Measurements from ENCODE around the gene CTXND1. TPM values are rescaled to one million over a fixed set of nuclear protein-coding genes. Genes with fewer than 3 reads are reported as not detected.

CTXND1 gene
- total RNA-seq, 4 donors from 2014 or later, result 0.14 to 0.64 TPM; not detected in 2

- no peak overlapping the region for H3K4me3 ChIP-seq
- H3K27me3 ChIP-seq, result no peaks in the 10 kb centered on the region
- no peak for TF ChIP-seq POLR2A (IDR thresholded peaks at IDR 0.05)
- no peak for TF ChIP-seq POLR2AphosphoS5 (IDR thresholded peaks at IDR 0.05)
- TF ChIP-seq EP300 (IDR thresholded peaks at IDR 0.05; ENCODE audit: low read depth), result no peak
- no peak for TF ChIP-seq CTCF (IDR thresholded peaks at IDR 0.05)
- no peak for DNase-seq
- no peaks in the 10 kb centered on the region for H3K4me1 ChIP-seq
- H3K27ac ChIP-seq, result no peak overlapping the region
- in situ Hi-C loops (cut with MboI; ENCODE audit: low pct_ligation_motif_present in 1 of 4, low pct_unique_long_range_greater_than_20kb in 1 of 4, low sequenced_read_pairs in 3 of 4) (loop anchor here in 1 of 4 donors (10.0 kb wide), 1 partner anchor 185 kb away; no protein-coding TSS in a partner anchor), intact Hi-C loops (cut with DNase I; ENCODE audit: low total_unique reads) (no loop called here)
- WGBS, 2 donors (ENCODE audit: low coverage in 1 of 2), result 88% methylated on average over 15 of the region's 16 CpGs; no CpG with 5 or more reads in 1 of the 2 donors
- no peaks in the 10 kb centered on the region for H3K9me3 ChIP-seq
- H3K36me3 ChIP-seq, result no peaks in the 10 kb centered on the region
Observed at GRCh38 chr15:80179935-80180334, 72.1 kb downstream of the CTXND1 start.

GRCh38 chr15:80179025-80179759 lies 72.8 kb downstream of the CTXND1 start:
- H3K4me1 ChIP-seq, result no peaks in the 10 kb centered on the region
- no peak overlapping the region for H3K27ac ChIP-seq
- intact Hi-C loops (cut with DNase I; ENCODE audit: low total_unique reads), result no loop called here
- no peak for DNase-seq
- no peak for TF ChIP-seq POLR2A (IDR thresholded peaks at IDR 0.05)
- TF ChIP-seq CTCF (IDR thresholded peaks at IDR 0.05), result no peak
- TF ChIP-seq POLR2AphosphoS5 (IDR thresholded peaks at IDR 0.05), result no peak
- no peak for TF ChIP-seq EP300 (IDR thresholded peaks at IDR 0.05; ENCODE audit: low read depth)
- H3K9me3 ChIP-seq, result no peaks in the 10 kb centered on the region
- H3K27me3 ChIP-seq, result no peaks in the 10 kb centered on the region
- H3K36me3 ChIP-seq, result no peaks in the 10 kb centered on the region
- in situ Hi-C loops (cut with MboI; ENCODE audit: low pct_ligation_motif_present in 1 of 4, low pct_unique_long_range_greater_than_20kb in 1 of 4, low sequenced_read_pairs in 3 of 4), result loop anchor here in 1 of 4 donors (10.0 kb wide), 1 partner anchor 184 kb away; no protein-coding TSS in a partner anchor
- 81 to 83% methylated on average over 3 to 17 of the region's 17 CpGs for WGBS, 2 donors (ENCODE audit: low coverage in 1 of 2)
- no peak overlapping the region for H3K4me3 ChIP-seq

GRCh38 chr15:80177156-80177555 lies 74.9 kb downstream of the CTXND1 start:
- Histone ChIP-seq H3K27me3 (no peaks in the 10 kb centered on the region), H3K36me3 (no peaks in the 10 kb centered on the region), H3K4me1 (no peaks in the 10 kb centered on the region), H3K4me3 (no peak overlapping the region), H3K27ac (no peak overlapping the region), H3K9me3 (no peaks in the 10 kb centered on the region)
- DNase-seq, result no peak
- TF ChIP-seq POLR2AphosphoS5 (IDR thresholded peaks at IDR 0.05), result no peak
- TF ChIP-seq CTCF (IDR thresholded peaks at IDR 0.05), result no peak
- no peak for TF ChIP-seq EP300 (IDR thresholded peaks at IDR 0.05; ENCODE audit: low read depth)
- TF ChIP-seq POLR2A (IDR thresholded peaks at IDR 0.05), result no peak
- intact Hi-C loops (cut with DNase I; ENCODE audit: low total_unique reads) (no loop called here), in situ Hi-C loops (cut with MboI; ENCODE audit: low pct_ligation_motif_present in 1 of 4, low pct_unique_long_range_greater_than_20kb in 1 of 4, low sequenced_read_pairs in 3 of 4) (loop anchor here in 1 of 4 donors (10.0 kb wide), 1 partner anchor 182 kb away; no protein-coding TSS in a partner anchor)
- WGBS, 2 donors (ENCODE audit: low coverage in 1 of 2), result 87% methylated on average over 2 of the region's 2 CpGs; no CpG with 5 or more reads in 1 of the 2 donors

GRCh38 chr15:80176443-80176842 lies 75.6 kb downstream of the CTXND1 start:
- WGBS, 2 donors (ENCODE audit: low coverage in 1 of 2), result 81% methylated on average over 6 of the region's 6 CpGs; no CpG with 5 or more reads in 1 of the 2 donors
- Histone ChIP-seq H3K4me3 (no peak overlapping the region), H3K9me3 (no peaks in the 10 kb centered on the region), H3K4me1 (no peaks in the 10 kb centered on the region), H3K27me3 (no peaks in the 10 kb centered on the region), H3K27ac (no peak overlapping the region), H3K36me3 (no peaks in the 10 kb centered on the region)
- intact Hi-C loops (cut with DNase I; ENCODE audit: low total_unique reads), result no loop called here
- TF ChIP-seq POLR2A (IDR thresholded peaks at IDR 0.05), result no peak
- no peak for TF ChIP-seq EP300 (IDR thresholded peaks at IDR 0.05; ENCODE audit: low read depth)
- no peak for TF ChIP-seq POLR2AphosphoS5 (IDR thresholded peaks at IDR 0.05)
- TF ChIP-seq CTCF (IDR thresholded peaks at IDR 0.05), result no peak
- DNase-seq, result no peak
- in situ Hi-C loops (cut with MboI; ENCODE audit: low pct_ligation_motif_present in 1 of 4, low pct_unique_long_range_greater_than_20kb in 1 of 4, low sequenced_read_pairs in 3 of 4), result loop anchor here in 1 of 4 donors (10.0 kb wide), 1 partner anchor 182 kb away; no protein-coding TSS in a partner anchor
